Natural killer cell treated with Interleukin-12 subunit alpha and Interleukin-12 subunit beta and Interleukin-15 and Interleukin-18, amount 100 ng/mL, for 72 hours (primary cell): ENCODE measurements around the gene PIK3AP1. TPM values are rescaled to one million over a fixed set of nuclear protein-coding genes. Genes with fewer than 3 reads are reported as not detected.

ENCODE experiments used
- ATAC-seq, 2 donors: fragments of 150-1000 bp; cut with Tn5 transposase in 1 of 2; sonication (Bioruptor Pico), chemical (Tn5 transposase) in 1 of 2; 2 replicates each; pipeline ENCODE4 v1.10.0; 2021
- DNase-seq: peaks from one replicate; pipeline ENCODE4 v3.0.0; 2022; ENCODE audit warnings: low spot score
- H3K27ac Mint-ChIP-seq, 2 donors: 1 replicate in 1 of 2; 2 replicates in 1 of 2; pipeline ENCODE4 v1.8.0; 2022; ENCODE audit warnings: mixed read lengths in 2 of 2, mild to moderate bottlenecking in 1 of 2, moderate library complexity in 1 of 2
- H3K27me3 Mint-ChIP-seq, 2 donors: 1 replicate in 1 of 2; 2 replicates in 1 of 2; pipeline ENCODE4 v1.8.0; 2022; ENCODE audit warnings: mixed read lengths in 2 of 2
- H3K36me3 Mint-ChIP-seq: one replicate; pipeline ENCODE4 v1.8.0; 2022; ENCODE audit warnings: mixed read lengths
- H3K4me1 Mint-ChIP-seq, 2 donors: 1 replicate in 1 of 2; 2 replicates in 1 of 2; pipeline ENCODE4 v1.8.0; 2022; ENCODE audit warnings: low read depth in 2 of 2, mixed read lengths in 2 of 2, mild to moderate bottlenecking in 1 of 2
- H3K4me3 Mint-ChIP-seq: one replicate; pipeline ENCODE4 v1.8.0; 2022; ENCODE audit warnings: mixed read lengths
- H3K9me3 Mint-ChIP-seq: 2 replicates; pipeline ENCODE4 v1.8.0; 2022; ENCODE audit warnings: mixed read lengths
- total RNA-seq, 2 donors: library from RNA; stranded (reverse); gene quantifications; one replicate each; pipeline ENCODE4 v1.2.3, GENCODE V29; 2022

Gene PIK3AP1
- total RNA-seq, 2 donors from 2014 or later = 147 to 383 TPM

GRCh38 chr10:96667401-96667800, 52.9 kb downstream of the PIK3AP1 start:
- no peaks in the 10 kb centered on the region for H3K9me3 Mint-ChIP-seq
- no peak for ATAC-seq
- peak overlapping the region; percentile 45 for H3K4me3 Mint-ChIP-seq
- H3K27me3 Mint-ChIP-seq = no peaks in the 10 kb centered on the region
- peaks cover 66 to 76% of the 10 kb centered on the region in 2 donors for H3K4me1 Mint-ChIP-seq
- peak overlapping the region; percentile 36 to 89 for H3K27ac Mint-ChIP-seq
- DNase-seq = no peak
- no peaks in the 10 kb centered on the region for H3K36me3 Mint-ChIP-seq

GRCh38 chr10:96666741-96667140, 53.6 kb downstream of the PIK3AP1 start:
- H3K4me1 Mint-ChIP-seq = peaks cover 61 to 72% of the 10 kb centered on the region in 2 donors
- no peak for ATAC-seq
- H3K27ac Mint-ChIP-seq = peak overlapping the region; percentile 36 to 89
- H3K9me3 Mint-ChIP-seq = no peaks in the 10 kb centered on the region
- no peaks in the 10 kb centered on the region for H3K27me3 Mint-ChIP-seq
- no peak for DNase-seq
- no peaks in the 10 kb centered on the region for H3K36me3 Mint-ChIP-seq
- no peak overlapping the region for H3K4me3 Mint-ChIP-seq

GRCh38 chr10:96665306-96665705, 55.0 kb downstream of the PIK3AP1 start:
- H3K9me3 Mint-ChIP-seq = no peaks in the 10 kb centered on the region
- no peak for ATAC-seq
- no peaks in the 10 kb centered on the region for H3K36me3 Mint-ChIP-seq
- no peaks in the 10 kb centered on the region for H3K27me3 Mint-ChIP-seq
- H3K4me3 Mint-ChIP-seq = peak overlapping the region; percentile 55
- DNase-seq = no peak
- peak overlapping the region; percentile 74 to 84 for H3K27ac Mint-ChIP-seq
- peaks cover 61 to 68% of the 10 kb centered on the region in 2 donors for H3K4me1 Mint-ChIP-seq

GRCh38 chr10:96664563-96664962, 55.8 kb downstream of the PIK3AP1 start:
- Mint-ChIP-seq H3K4me3 (peak overlapping the region; percentile 55), H3K27ac (peak overlapping the region; percentile 74 to 84), H3K4me1 (peaks cover 61% of the 10 kb centered on the region in 2 donors), H3K36me3 (no peaks in the 10 kb centered on the region), H3K9me3 (no peaks in the 10 kb centered on the region), H3K27me3 (no peaks in the 10 kb centered on the region)
- DNase-seq (no peak), ATAC-seq (peak; percentile 85 to 95)

GRCh38 chr10:96663797-96664196, 56.5 kb downstream of the PIK3AP1 start:
- ATAC-seq = no peak
- H3K27ac Mint-ChIP-seq = peak overlapping the region; percentile 74 to 84
- peaks cover 58 to 61% of the 10 kb centered on the region in 2 donors for H3K4me1 Mint-ChIP-seq
- H3K36me3 Mint-ChIP-seq = no peaks in the 10 kb centered on the region
- DNase-seq = no peak
- H3K4me3 Mint-ChIP-seq = peak overlapping the region; percentile 41
- H3K9me3 Mint-ChIP-seq = no peaks in the 10 kb centered on the region
- H3K27me3 Mint-ChIP-seq = no peaks in the 10 kb centered on the region

- DNase-seq = no peak
- no peaks in the 10 kb centered on the region for H3K27me3 Mint-ChIP-seq
- no peaks in the 10 kb centered on the region for H3K9me3 Mint-ChIP-seq
- no peak for ATAC-seq
- peak overlapping the region; percentile 24 for H3K4me3 Mint-ChIP-seq
- H3K36me3 Mint-ChIP-seq = peaks cover 6% of the 10 kb centered on the region
- H3K4me1 Mint-ChIP-seq = peaks cover 66 to 68% of the 10 kb centered on the region in 2 donors
- H3K27ac Mint-ChIP-seq = peak overlapping the region; percentile 48 to 91
These were observed 58.7 kb downstream of the PIK3AP1 start for GRCh38 chr10:96661632-96662031.

GRCh38 chr10:96660297-96660696, 60.0 kb downstream of the PIK3AP1 start:
- no peak for ATAC-seq

GRCh38 chr10:96658844-96659243, 61.5 kb downstream of the PIK3AP1 start:
- peak overlapping the region; percentile 85 to 98 for H3K27ac Mint-ChIP-seq
- DNase-seq (no peak), ATAC-seq (no peak)
- H3K4me1 Mint-ChIP-seq = peaks cover 66 to 69% of the 10 kb centered on the region in 2 donors
- peaks cover 23% of the 10 kb centered on the region for H3K36me3 Mint-ChIP-seq
- H3K27me3 Mint-ChIP-seq = no peaks in the 10 kb centered on the region
- H3K9me3 Mint-ChIP-seq = peaks cover 3% of the 10 kb centered on the region
- peak overlapping the region; percentile 83 for H3K4me3 Mint-ChIP-seq

More at GRCh38 chr10:96660297-96660696, 60.0 kb downstream of the PIK3AP1 start:
- Mint-ChIP-seq H3K4me1 (peaks cover 72 to 76% of the 10 kb centered on the region in 2 donors), H3K4me3 (no peak overlapping the region), H3K27me3 (no peaks in the 10 kb centered on the region), H3K36me3 (peaks cover 18% of the 10 kb centered on the region), H3K27ac (peak overlapping the region; percentile 48 to 91), H3K9me3 (peaks cover 3% of the 10 kb centered on the region)
- no peak for DNase-seq

- no peak for DNase-seq
- peak overlapping the region; percentile 85 to 98 for H3K27ac Mint-ChIP-seq
- no peak for ATAC-seq
- H3K4me1 Mint-ChIP-seq = peaks cover 66 to 71% of the 10 kb centered on the region in 2 donors
- no peaks in the 10 kb centered on the region for H3K27me3 Mint-ChIP-seq
- H3K36me3 Mint-ChIP-seq = peaks cover 23% of the 10 kb centered on the region
- H3K9me3 Mint-ChIP-seq = peaks cover 3% of the 10 kb centered on the region
- H3K4me3 Mint-ChIP-seq = peak overlapping the region; percentile 83
These were observed 62.9 kb downstream of the PIK3AP1 start for GRCh38 chr10:96657385-96657784.

- H3K27me3 Mint-ChIP-seq = no peaks in the 10 kb centered on the region
- H3K9me3 Mint-ChIP-seq = peaks cover 3% of the 10 kb centered on the region
- DNase-seq = no peak
- peaks cover 71 to 77% of the 10 kb centered on the region in 2 donors for H3K4me1 Mint-ChIP-seq
- peaks cover 25% of the 10 kb centered on the region for H3K36me3 Mint-ChIP-seq
- H3K27ac Mint-ChIP-seq = peak overlapping the region; percentile 85 to 98
- ATAC-seq = peak; percentile 55 to 66
- H3K4me3 Mint-ChIP-seq = peak overlapping the region; percentile 83
These were observed 63.5 kb downstream of the PIK3AP1 start for GRCh38 chr10:96656839-96657238.

GRCh38 chr10:96656198-96656577, 64.1 kb downstream of the PIK3AP1 start:
- Mint-ChIP-seq H3K4me1 (peaks cover 71 to 77% of the 10 kb centered on the region in 2 donors), H3K27me3 (no peaks in the 10 kb centered on the region), H3K4me3 (peak overlapping the region; percentile 83), H3K36me3 (peaks cover 32% of the 10 kb centered on the region), H3K9me3 (peaks cover 3% of the 10 kb centered on the region), H3K27ac (peak overlapping the region; percentile 85 to 98)
- DNase-seq (no peak), ATAC-seq (no peak)

GRCh38 chr10:96655461-96656197, 64.7 kb downstream of the PIK3AP1 start:
- Mint-ChIP-seq H3K4me1 (peaks cover 72 to 78% of the 10 kb centered on the region in 2 donors), H3K4me3 (peak overlapping the region; percentile 83), H3K36me3 (peaks cover 37% of the 10 kb centered on the region), H3K27me3 (no peaks in the 10 kb centered on the region), H3K27ac (peak overlapping the region; percentile 85 to 98), H3K9me3 (peaks cover 3% of the 10 kb centered on the region)
- DNase-seq (peak; percentile 81), ATAC-seq (peak; percentile 26 to 71)

- Mint-ChIP-seq H3K36me3 (peaks cover 57% of the 10 kb centered on the region), H3K27me3 (no peaks in the 10 kb centered on the region), H3K27ac (peak overlapping the region; percentile 90 to 98), H3K4me3 (peak overlapping the region; percentile 72), H3K9me3 (peaks cover 3% of the 10 kb centered on the region), H3K4me1 (peaks cover 78 to 80% of the 10 kb centered on the region in 2 donors)
- peak; percentile 85 for DNase-seq
- peak; percentile 68 to 80 for ATAC-seq
These were observed 68.3 kb downstream of the PIK3AP1 start for GRCh38 chr10:96651998-96652431.

GRCh38 chr10:96650958-96651357, 69.4 kb downstream of the PIK3AP1 start:
- H3K4me3 Mint-ChIP-seq = peak overlapping the region; percentile 72
- DNase-seq (no peak), ATAC-seq (no peak)
- H3K9me3 Mint-ChIP-seq = peaks cover 3% of the 10 kb centered on the region
- H3K27me3 Mint-ChIP-seq = no peaks in the 10 kb centered on the region
- peaks cover 57% of the 10 kb centered on the region for H3K36me3 Mint-ChIP-seq
- peak overlapping the region; percentile 90 to 98 for H3K27ac Mint-ChIP-seq
- peaks cover 77 to 79% of the 10 kb centered on the region in 2 donors for H3K4me1 Mint-ChIP-seq
